ENCODE measurements around the gene CALB2. TPM values are rescaled to one million over a fixed set of nuclear protein-coding genes. Genes with fewer than 3 reads are reported as not detected.

The CALB2 gene
- total and polyA plus RNA-seq, 2 of the 8 experiments (the other 6 are each of a cell fraction or from before 2014, with no cell fraction given): 1.9 to 2.6 TPM

GRCh38 chr16:71409011-71409775 lies 50.7 kb downstream of the CALB2 start:
- H3K9ac ChIP-seq (replicated peaks in 1 of 4; ENCODE audit: extremely low read depth in 1 of 4, low read depth in 3 of 4, low read length in 3 of 4): no peak overlapping the region
- no peak overlapping the region for H4K5ac ChIP-seq (ENCODE audit: insufficient read length, low read depth, low read length)
- CTCF ChIA-PET (ENCODE audit: partially characterized antibody): interaction anchor here (0.6 to 6.3 kb wide), 7 partner anchors 15 to 226 kb away, joined by 3 to 99 read pairs (median 9); partner anchors contain the start of gene CALB2
- no peak overlapping the region for H3K4ac ChIP-seq (replicated peaks; ENCODE audit: insufficient read length, low read depth, low read length)
- no peak overlapping the region for H4K8ac ChIP-seq (ENCODE audit: extremely low read depth, insufficient read depth, low read length)
- H3K9me3 ChIP-seq (ENCODE audit: insufficient read depth in 2 of 2, low read depth in 1 of 2, low read length in 1 of 2): no peaks in the 10 kb centered on the region
- 91% methylated on average over 16 of the region's 16 CpGs; no CpG with 5 or more reads in 1 of the 2 experiments for WGBS, 2 experiments (ENCODE audit: extremely low coverage in 1 of 2, insufficient coverage in 1 of 2, insufficient read length in 1 of 2, insufficient replicate concordance in 2 of 2, low coverage in 1 of 2, low lambda C conversion rate in 2 of 2, missing lambda C conversion rate in 1 of 2)
- no peak overlapping the region for H2BK5ac ChIP-seq (ENCODE audit: low read depth, low read length)
- no peak overlapping the region for H2AFZ ChIP-seq (ENCODE audit: low read length)
- H3K27ac ChIP-seq (ENCODE audit: low read depth, low read length): no peak overlapping the region
- POLR2A ChIA-PET (ENCODE audit: partially characterized antibody): no interaction called here
- no peak overlapping the region for H2BK12ac ChIP-seq (ENCODE audit: low read depth, low read length)
- no peak overlapping the region for H3K23ac ChIP-seq (ENCODE audit: insufficient read length)
- peaks cover 2% of the 10 kb centered on the region for H3K23me2 ChIP-seq (ENCODE audit: low read depth, low read length)
- no peak for DNase-seq (ENCODE audit: low read depth in 1 of 2, low spot score in 2 of 2)
- no peak overlapping the region for H3K56ac ChIP-seq (replicated peaks; ENCODE audit: insufficient read length, low read depth, low read length)
- H3K36me3 ChIP-seq (ENCODE audit: control insufficient read depth in 2 of 4, insufficient read depth in 4 of 4, low read length in 3 of 4): no peaks in the 10 kb centered on the region
- no peak overlapping the region for H3K18ac ChIP-seq (ENCODE audit: extremely low read depth, low read length)
- no peak overlapping the region for H2BK120ac ChIP-seq (replicated peaks; ENCODE audit: low read depth, low read length)
- peaks cover 0 to 4% (median 0%) of the 10 kb centered on the region in 4 experiments; a peak in 2 of 7 replicates for H3K4me1 ChIP-seq (replicated peaks in 1 of 4; ENCODE audit: control insufficient read depth in 3 of 4, insufficient read depth in 4 of 4, low read length in 3 of 4)
- no peak overlapping the region for H4K91ac ChIP-seq (replicated peaks; ENCODE audit: insufficient read length, low read length)
- H3K27me3 ChIP-seq (replicated peaks in 1 of 4; ENCODE audit: control insufficient read depth in 3 of 4, extremely low read depth in 1 of 4, insufficient read depth in 3 of 4, low read length in 3 of 4): peaks cover 0 to 2% (median under 1%) of the 10 kb centered on the region in 4 experiments; a peak in 1 of 7 replicates
- H3K79me1 ChIP-seq (ENCODE audit: low read depth, low read length): no peaks in the 10 kb centered on the region
- no peak overlapping the region for H3K14ac ChIP-seq (ENCODE audit: insufficient read length)
- FAIRE-seq: no peak
- no peak overlapping the region for H2AK5ac ChIP-seq (ENCODE audit: low read depth, low read length)
- no peak overlapping the region for H2BK20ac ChIP-seq (ENCODE audit: low read length)
- no peak overlapping the region for H3K4me2 ChIP-seq (ENCODE audit: insufficient read depth in 1 of 2, low read depth in 2 of 2, low read length in 2 of 2)
- no peak overlapping the region for H2BK15ac ChIP-seq (ENCODE audit: low read length)
- H3K79me2 ChIP-seq (ENCODE audit: control insufficient read depth in 1 of 2, insufficient read depth in 2 of 2, low read length in 2 of 2): no peaks in the 10 kb centered on the region
- no peaks in the 10 kb centered on the region for H4K20me1 ChIP-seq (replicated peaks in 1 of 2; ENCODE audit: control insufficient read depth in 1 of 2, insufficient read depth in 2 of 2, low read length in 2 of 2)
- H3K4me3 ChIP-seq (ENCODE audit: extremely low read depth in 1 of 4, insufficient read depth in 2 of 4, low read depth in 3 of 4, low read length in 4 of 4): no peak overlapping the region
- no peak for TF ChIP-seq NRF1 (IDR thresholded peaks at IDR 0.05; ENCODE audit: low read depth, low read length)
- TF ChIP-seq GABPA (IDR thresholded peaks at IDR 0.05; ENCODE audit: borderline replicate concordance, insufficient read depth, low read length): no peak
- TF ChIP-seq EGR1 (IDR thresholded peaks at IDR 0.05; ENCODE audit: borderline replicate concordance, low read depth, low read length): no peak
- TF ChIP-seq SAP30 (IDR thresholded peaks at IDR 0.05; ENCODE audit: insufficient read depth, insufficient replicate concordance, low read length): no peak
- TF ChIP-seq TBP (IDR thresholded peaks at IDR 0.05; ENCODE audit: low read depth, low read length): no peak
- no peak for TF ChIP-seq SUZ12 (IDR thresholded peaks at IDR 0.05; ENCODE audit: low read length)
- TF ChIP-seq RFX5 (IDR thresholded peaks at IDR 0.05; ENCODE audit: borderline replicate concordance, low read depth, low read length): no peak
- no peak for TF ChIP-seq POU5F1 (IDR thresholded peaks at IDR 0.05; ENCODE audit: low read depth, low read length)
- TF ChIP-seq RAD21 (IDR thresholded peaks at IDR 0.05 in 1 of 2, conservative IDR thresholded peaks at IDR 0.05 in 1 of 2; ENCODE audit: low read depth in 2 of 2, low read length in 2 of 2): no peak
- no peak for TF ChIP-seq KDM1A (IDR thresholded peaks at IDR 0.05; ENCODE audit: borderline replicate concordance, low read length)
- no peak for TF ChIP-seq YY1 (IDR thresholded peaks at IDR 0.05; ENCODE audit: low read depth, low read length)
- TF ChIP-seq BRCA1 (IDR thresholded peaks at IDR 0.05; ENCODE audit: low read depth, low read length): no peak
- TF ChIP-seq CEBPB (IDR thresholded peaks at IDR 0.05; ENCODE audit: low read depth, low read length): no peak

All from H1 (cell line).